Loucy (cell line): ENCODE results near the gene ZSCAN2.

Experiments used
- CTCF ChIP-seq: fragments of 200-600 bp; sonication (generic); conservative IDR thresholded peaks from 2 replicates; pipeline ENCODE4 v1.5.1; 2014; ENCODE audit warnings: mild to moderate bottlenecking, antibody characterized with exemption, low read length
- EZH2phosphoT487 ChIP-seq: fragments of 200-600 bp; IDR thresholded peaks from 2 replicates; pipeline ENCODE4 v1.6.1; 2018; ENCODE audit warnings: antibody characterized with exemption, mild to moderate bottlenecking, moderate library complexity, borderline replicate concordance

GRCh38 chr15:84594617-84595290 lies 6.1 kb upstream of the ZSCAN2 start:
- TF ChIP-seq CTCF = no peak
- TF ChIP-seq EZH2phosphoT487 = no peak
